GM21381 (cell line): ENCODE data around the gene CMIP.
A peak's percentile ranks its signal among the peaks of the same experiment; 100 is the strongest.

Experiments used
- ATAC-seq: cut with Tn5 transposase; IDR thresholded peaks from one replicate; pipeline ENCODE4 v1.9.1; 2021; ENCODE audit warnings: mild to moderate bottlenecking, moderate library complexity; ENCODE audit not compliant: unreplicated experiment

The CMIP gene

GRCh38 chr16:81492311-81492761 lies 47.7 kb downstream of the CMIP start:
- no peak for ATAC-seq

GRCh38 chr16:81492965-81493754 lies 48.6 kb downstream of the CMIP start:
- ATAC-seq, result no peak

- no peak for ATAC-seq
Measured at GRCh38 chr16:81493755-81494433, 49.3 kb downstream of the CMIP start.

- no peak for ATAC-seq
Measured at GRCh38 chr16:81494434-81494806, 49.8 kb downstream of the CMIP start.

- no peak for ATAC-seq
Measured at GRCh38 chr16:81494888-81495287, 50.3 kb downstream of the CMIP start.

GRCh38 chr16:81495321-81496234 lies 51.0 kb downstream of the CMIP start:
- no peak for ATAC-seq

- no peak for ATAC-seq
Measured at GRCh38 chr16:81496321-81496720, 51.7 kb downstream of the CMIP start.

- ATAC-seq, result no peak
Measured at GRCh38 chr16:81496742-81497141, 52.1 kb downstream of the CMIP start.

- no peak for ATAC-seq
Measured at GRCh38 chr16:81497690-81498089, 53.1 kb downstream of the CMIP start.

GRCh38 chr16:81498351-81498750 lies 53.7 kb downstream of the CMIP start:
- no peak for ATAC-seq

- no peak for ATAC-seq
Measured at GRCh38 chr16:81499576-81500380, 55.2 kb downstream of the CMIP start.

GRCh38 chr16:81500833-81501521 lies 56.4 kb downstream of the CMIP start:
- no peak for ATAC-seq

GRCh38 chr16:81502396-81503070 lies 57.9 kb downstream of the CMIP start:
- no peak for ATAC-seq

- ATAC-seq, result peak; percentile 80
Measured at GRCh38 chr16:81505011-81505661, 60.5 kb downstream of the CMIP start.

GRCh38 chr16:81509404-81509803 lies 64.8 kb downstream of the CMIP start:
- ATAC-seq, result no peak

- ATAC-seq, result no peak
Measured at GRCh38 chr16:81510016-81510415, 65.4 kb downstream of the CMIP start.

GRCh38 chr16:81511371-81511770 lies 66.8 kb downstream of the CMIP start:
- ATAC-seq, result no peak

- peak; percentile 16 for ATAC-seq
Measured at GRCh38 chr16:81513204-81514040, 68.8 kb downstream of the CMIP start.
